ENCODE data around the gene CNTN6.
"Not testable (repeated sequence)": the region's sequence is repeated elsewhere in the genome, so short reads cannot be mapped to it uniquely, and the experiment has no call there.

Gene CNTN6

DNA sequence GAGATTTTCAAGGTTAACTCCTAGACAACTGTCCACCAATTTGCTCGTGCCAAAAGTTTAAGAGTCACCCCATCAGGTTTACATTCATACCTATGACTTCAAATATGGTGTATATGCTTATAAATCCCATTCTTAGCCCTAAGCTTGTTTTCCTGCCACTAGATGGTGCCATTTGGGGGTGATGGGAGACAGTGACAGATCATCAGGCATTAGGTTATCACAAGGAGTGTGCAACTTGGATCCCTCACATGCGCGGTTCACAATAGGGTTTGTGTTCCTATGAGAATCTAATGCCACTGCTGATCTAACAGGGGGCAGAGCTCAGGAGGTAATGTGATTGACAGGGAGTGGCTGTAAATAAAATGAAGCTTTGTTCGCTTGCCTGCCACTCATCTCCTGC is 182.7 kb downstream of the CNTN6 start:
- DNase-seq (ENCODE audit: low read depth in 2 of 2, low spot score in 1 of 2) = no peak

DNA sequence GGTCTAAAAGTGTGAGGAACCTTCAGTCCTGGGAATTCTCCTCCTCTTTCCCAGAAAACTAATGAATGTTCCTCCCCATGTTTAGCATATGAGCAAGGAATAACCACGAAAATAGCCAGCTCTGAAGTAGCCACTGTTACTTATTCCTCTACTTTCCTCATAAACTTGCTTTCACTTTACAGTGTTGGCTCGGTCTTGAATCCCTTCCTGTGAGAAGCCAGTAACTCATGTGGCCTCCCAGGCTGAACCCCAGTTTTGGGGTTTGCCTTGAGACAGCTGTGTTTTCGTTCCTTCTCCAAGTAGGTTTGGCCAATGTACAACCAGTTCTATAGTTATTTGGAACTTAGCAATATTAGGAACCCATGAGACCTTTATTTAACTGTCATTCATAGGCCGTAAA is 195.0 kb downstream of the CNTN6 start:
- no peak for DNase-seq (ENCODE audit: low read depth in 2 of 2, low spot score in 1 of 2)

DNA sequence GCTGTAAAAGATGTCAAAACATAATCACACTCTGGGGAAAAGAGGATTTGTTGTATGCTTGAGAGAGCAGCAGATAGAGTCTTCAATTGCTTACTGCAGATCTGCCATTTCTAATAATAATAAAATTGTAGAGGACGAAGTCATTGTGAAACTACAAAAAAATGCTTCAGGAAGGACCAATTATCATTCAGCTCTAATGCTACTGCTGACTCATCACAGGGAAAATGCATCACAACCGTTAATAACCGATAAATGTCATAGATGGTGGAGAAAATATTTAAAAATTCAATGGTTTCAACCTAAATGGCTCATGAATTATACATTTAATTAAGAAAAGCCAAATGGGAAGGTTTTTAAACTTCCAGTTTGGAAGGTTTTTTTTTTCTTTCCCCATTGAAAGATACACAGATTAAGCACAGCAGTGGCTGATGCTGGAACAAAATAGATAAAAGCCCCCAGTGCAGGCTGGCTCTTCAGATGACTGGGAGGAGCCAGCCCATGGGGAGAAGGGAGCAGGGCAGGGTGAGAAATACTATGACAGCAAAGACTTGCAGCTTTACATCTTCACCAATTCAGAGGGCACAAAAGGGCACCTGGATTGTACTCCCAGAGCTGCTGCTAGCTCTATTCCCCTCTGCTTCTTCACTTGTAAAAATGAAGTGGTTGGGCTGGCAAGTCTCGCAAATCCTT is 196.1 kb downstream of the CNTN6 start:
- no peak for DNase-seq (ENCODE audit: low read depth in 2 of 2, low spot score in 1 of 2)

DNA sequence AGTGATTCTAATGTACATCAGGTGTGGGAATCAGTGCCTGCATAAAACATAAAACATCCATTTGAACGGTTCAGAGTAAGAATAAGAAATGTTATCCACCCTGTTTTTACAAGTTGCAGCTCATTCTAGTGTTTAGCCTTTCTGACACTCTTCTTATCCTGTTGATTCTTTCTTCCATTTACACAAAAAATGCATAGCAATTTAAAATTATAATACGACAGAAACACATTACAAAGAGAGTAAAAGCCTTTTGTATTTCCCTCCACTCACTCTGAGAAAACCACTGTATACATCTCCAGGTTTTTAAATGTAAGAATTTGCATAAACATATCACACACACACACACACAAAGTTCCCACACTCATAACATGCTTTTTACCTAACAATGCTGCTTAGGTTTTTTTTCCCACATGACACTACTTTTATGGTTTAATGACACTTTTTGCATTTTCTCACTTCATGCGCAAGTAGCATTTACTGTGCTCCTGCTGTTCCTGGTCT is 199.8 kb downstream of the CNTN6 start:
- DNase-seq (ENCODE audit: low read depth in 2 of 2, low spot score in 1 of 2) = no peak

DNA sequence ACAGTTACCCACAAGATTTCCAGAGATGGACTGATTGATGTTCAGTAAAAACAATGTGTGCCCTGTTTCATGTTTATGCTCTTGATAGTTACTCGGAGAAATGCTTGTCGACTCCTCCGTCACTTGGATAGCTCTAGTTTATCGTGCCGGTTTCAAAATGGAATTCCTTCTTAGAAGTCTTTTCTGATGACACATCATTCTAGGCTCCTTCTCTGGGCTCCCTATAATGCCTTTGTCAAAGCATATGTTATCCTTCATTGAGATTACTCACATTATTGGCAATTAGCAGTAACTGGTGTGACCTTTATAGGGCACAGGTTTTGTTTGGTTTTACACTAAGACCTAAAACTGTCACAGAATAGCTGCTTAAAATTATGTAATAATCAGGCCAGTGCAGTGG is 201.8 kb downstream of the CNTN6 start:
- DNase-seq (ENCODE audit: low read depth in 2 of 2, low spot score in 1 of 2) = no peak

DNA sequence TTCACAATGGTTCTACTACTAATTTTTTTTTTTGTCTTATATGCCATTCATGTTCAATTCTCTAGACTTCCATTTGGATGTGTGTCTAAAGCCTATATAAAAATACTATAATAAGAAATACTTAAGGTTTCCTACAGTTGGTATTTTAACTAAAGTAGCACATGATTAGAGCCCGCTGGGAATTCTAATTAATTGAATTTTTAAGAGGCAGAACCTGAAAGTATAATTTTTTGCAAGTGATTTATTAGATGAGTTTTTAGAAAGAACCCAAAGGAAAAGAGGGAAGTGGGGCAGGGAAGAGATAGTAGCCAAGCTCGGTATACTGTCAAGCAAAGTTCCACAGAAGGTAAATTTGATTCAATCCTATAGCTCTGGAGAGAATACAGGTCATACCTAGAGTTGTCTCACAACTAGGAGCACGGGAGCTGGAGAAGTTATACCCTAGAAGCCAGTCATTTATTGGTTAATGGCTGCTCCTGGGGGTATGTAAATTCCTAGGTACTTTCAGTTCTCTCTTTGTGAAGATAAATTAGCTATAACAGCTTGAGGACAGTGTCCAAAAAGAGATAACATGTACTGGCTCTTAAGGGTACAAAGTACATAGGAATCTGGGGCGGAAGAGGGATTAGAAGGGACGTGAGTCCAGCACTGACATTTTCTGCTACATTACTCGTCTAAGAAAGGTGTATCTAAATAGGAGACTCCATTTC is 225.6 kb downstream of the CNTN6 start:
- no peak for DNase-seq (ENCODE audit: low read depth in 2 of 2, low spot score in 1 of 2)

DNA sequence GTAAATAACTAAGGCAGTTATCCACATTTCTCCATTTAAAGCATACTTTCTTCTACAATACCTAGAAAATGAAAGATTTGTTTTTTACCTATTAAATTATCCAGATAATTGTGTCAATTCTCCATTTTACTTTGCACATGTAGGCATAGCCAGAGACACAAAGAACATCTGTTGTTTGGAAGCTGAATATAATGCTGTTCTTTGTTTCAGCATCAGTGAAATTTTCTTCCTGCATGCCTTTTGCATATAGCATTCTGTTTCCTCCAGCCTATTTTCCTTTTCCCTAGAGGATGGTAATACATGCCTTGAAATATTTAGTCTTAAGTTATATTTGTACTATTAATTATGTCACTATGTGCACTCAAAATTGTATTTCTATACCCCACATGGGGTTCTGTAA is 233.7 kb downstream of the CNTN6 start:
- DNase-seq (ENCODE audit: low read depth in 2 of 2, low spot score in 1 of 2) = no peak

DNA sequence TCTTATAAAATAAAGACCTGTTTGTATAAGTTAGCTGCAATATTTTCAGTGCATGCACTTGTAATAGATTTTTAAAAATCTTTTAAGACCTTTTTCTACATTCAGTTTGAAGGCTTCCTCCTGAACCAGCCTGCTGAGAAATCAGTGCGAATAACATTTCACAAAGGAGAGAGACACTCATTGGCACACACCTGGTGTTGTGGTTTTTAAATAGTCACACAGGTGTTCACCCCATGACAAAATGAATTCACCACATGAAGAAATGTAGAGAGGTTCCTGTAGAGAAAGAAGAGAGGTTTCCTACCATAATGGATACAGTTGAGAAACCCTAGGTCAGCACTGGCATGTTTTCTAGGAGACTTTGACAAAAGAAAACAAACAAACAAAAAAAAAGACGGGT is 237.3 kb downstream of the CNTN6 start:
- no peak for DNase-seq (ENCODE audit: low read depth in 2 of 2, low spot score in 1 of 2)

DNA sequence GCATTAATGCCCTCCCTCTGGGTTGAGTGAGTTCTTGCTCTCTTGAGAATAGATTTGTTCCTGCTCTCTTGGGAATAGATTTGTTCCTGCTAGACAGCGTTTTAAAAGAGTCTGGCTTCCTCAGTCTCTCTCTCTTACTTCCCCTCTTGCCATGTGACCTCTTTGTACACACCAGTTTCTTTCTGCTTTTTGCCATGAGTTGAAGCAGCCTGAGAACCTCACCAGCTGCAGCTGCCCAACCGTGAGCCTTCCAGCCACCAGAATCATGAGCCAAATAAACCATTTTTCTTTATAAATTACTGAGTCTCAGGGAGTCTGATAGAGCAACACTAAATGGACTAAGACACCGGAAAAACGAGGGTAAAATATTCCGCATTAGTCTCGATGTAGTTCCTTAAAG is 253.6 kb downstream of the CNTN6 start:
- no peak for DNase-seq (ENCODE audit: low read depth in 2 of 2, low spot score in 1 of 2)

DNA sequence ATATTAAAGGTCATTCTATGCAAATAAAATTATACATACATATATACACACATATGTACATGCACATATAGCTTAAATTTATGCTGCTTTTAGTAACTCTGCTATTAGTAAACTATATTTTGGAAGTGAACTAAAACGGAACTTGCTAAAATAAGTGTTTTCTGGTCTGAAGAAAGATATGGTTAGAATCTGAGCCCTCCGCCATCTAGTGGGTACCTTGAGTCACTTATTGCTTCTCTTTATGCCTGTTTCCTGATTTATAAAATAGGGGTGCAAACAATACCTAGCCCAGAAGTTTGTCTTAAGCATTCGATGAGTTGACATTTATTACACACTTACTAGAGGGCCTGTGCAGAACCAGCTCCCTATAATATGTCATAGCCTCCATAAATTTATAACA is 255.7 kb downstream of the CNTN6 start:
- DNase-seq (ENCODE audit: low read depth in 2 of 2, low spot score in 1 of 2) = no peak

DNA sequence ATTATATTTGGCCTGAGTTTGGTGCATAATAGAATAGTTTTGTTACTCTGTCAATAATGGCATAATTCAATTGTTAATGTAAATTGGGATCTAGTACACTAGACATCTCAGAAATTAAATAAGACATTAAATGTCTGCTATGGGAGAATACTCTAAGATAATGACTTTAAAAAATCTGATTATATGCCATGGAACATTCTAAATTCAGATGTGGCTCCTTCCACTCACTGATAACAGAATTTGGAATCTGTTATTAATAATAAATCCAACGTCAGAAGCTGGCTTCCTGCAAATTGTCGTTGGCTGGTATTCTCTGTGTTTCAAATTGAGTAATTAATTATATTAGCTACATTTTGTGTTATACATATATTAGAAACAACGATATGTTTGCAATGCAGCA is 258.1 kb downstream of the CNTN6 start:
- DNase-seq (ENCODE audit: low read depth in 2 of 2, low spot score in 1 of 2) = no peak

DNA sequence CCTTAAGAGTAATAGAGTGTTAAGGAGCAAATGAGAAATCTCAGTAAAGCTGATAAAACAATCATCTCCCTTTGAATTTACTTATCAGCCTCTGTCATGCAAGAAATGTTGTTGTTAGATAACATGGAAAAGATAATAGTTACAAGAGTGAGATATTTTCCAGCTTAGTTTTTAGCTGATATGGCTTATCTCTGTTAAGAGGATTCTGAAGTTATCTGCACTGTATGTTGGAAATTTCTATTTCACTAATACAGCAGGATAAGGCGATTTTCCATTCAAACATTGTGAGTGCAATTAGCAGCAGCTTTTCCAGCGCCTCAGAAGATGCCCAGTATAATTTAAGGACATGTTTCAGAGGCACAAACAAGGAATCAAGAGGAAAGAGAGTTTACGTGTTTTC is 262.9 kb downstream of the CNTN6 start:
- DNase-seq (ENCODE audit: low read depth in 2 of 2, low spot score in 1 of 2) = no peak

DNA sequence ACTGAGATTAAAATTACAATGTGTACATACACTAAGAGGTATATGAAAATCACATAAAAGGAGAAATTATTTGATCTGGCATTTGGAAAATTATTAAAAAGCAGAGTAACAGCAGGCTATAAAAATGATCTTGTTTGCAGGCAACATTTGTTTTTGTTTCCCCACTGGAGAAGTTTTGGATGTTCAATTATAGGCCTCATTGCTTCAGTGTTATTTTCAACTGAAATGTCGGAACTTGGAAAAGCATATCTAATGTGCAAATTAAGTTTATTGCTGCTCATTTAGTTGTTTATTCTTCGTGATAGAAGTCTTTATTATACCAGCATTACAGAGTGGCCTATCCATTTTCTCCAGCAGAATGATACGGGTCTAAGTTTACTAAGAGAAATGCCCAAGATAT is 263.3 kb downstream of the CNTN6 start:
- DNase-seq (ENCODE audit: low read depth in 2 of 2, low spot score in 1 of 2) = no peak

DNA sequence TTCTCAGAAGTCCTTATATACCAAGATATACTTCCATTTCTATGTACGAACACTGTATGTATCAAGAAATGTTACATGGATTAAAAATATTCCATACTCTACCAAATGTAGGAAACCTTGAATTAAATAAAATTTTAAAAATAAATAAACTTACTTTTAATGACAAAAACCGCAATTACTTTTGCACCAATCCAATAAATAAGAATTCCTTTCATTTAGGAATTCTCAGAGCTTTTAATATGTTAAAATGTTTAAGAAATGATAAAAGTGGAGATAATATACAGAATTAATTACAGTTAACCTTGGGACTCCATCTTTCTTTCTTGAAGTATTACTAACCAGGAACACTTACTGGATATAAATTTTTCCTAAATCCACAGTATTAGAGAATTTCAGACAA is 272.7 kb downstream of the CNTN6 start:
- DNase-seq (ENCODE audit: low read depth in 2 of 2, low spot score in 1 of 2) = no peak

DNA sequence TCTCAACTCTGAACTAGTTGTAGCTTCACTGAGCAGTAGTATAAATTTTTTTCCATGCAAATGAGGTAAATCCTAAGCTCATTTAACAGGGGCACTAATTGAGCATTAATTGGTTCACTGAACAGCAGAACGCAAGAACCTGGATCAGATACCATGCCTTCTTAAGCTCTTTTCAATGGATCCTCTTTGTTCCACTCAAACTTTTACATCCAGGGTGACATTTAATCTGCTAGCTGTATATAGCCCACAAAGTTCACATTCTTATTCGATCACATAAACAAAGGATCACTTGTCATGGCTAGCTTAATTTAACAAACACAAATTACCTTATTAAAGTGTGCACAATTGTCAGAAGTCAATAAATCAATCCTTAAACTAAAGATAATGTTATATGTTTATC is 281.6 kb downstream of the CNTN6 start:
- DNase-seq (ENCODE audit: low read depth in 2 of 2, low spot score in 1 of 2) = no peak

DNA sequence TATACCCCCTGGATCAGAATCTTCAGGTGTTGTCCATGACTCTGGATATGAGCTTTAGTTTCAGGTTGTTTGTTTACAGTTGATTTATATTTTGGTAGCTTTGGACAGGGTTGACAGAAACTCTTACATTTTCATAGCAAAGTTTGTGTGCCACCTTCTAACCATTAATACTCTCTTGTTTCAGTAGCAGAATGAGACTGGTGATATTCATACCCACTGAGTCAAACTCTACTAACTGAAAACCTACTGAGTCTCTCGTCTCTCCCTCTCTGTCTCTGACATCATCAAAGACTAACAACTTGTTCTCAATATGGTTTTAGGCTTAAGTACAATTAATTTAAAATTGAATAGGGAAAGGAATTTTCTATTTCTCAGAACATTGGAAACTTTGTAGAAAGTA is 282.3 kb downstream of the CNTN6 start:
- DNase-seq (ENCODE audit: low read depth in 2 of 2, low spot score in 1 of 2) = no peak

DNA sequence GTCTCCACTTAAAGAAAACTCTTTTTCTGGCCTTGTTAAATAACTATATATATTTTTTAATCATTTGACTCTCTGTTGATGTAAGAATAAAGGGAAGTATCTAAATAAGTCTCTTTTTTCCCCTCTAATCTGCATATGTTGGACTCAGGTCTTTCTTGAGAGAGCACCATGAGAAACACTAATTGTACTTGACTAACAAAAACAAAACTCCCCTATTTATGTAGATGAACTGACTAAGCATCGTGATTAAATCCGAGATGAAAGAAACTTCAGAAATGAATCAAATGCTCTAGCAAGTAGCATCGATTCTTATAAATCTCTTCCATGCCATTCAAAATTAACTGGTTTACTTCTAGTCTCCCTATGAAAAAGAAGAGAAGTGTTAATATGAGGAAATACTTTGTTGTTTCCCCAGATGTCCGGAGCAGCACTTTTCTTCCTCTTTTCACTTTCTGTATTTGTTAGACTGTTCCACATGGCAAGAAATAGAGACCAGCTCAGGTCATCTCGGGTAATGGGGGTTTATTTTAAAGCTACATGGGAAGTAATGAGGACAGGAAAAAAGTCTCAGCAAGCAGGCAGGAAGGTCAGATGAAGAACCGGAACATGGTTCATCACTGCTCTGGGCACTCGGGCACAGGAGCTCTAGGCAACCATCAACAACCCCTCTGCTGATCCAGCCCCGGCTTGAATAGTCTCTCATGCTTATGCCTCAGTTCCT is 288.3 kb downstream of the CNTN6 start:
- no peak for DNase-seq (ENCODE audit: low read depth in 2 of 2, low spot score in 1 of 2)

DNA sequence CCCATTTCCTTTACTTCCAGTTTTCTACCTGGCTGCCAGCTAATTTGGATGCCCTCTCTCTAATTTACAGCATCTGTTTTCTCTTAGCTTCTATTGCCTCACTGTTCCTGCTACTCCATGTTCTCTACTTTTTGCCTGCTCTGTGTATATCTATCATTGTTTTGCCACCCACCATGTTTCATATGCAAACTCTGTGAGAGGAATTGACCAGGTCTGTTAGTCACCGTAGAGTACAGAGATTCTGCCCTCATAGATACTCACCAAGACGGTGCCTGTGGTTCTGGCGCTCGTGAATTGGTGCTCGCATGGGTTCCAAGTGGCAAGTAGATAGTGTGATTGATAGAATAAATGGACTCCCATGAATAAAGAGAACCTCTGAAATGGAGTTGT is 288.8 kb downstream of the CNTN6 start:
- DNase-seq (ENCODE audit: low read depth in 2 of 2, low spot score in 1 of 2) = no peak

DNA sequence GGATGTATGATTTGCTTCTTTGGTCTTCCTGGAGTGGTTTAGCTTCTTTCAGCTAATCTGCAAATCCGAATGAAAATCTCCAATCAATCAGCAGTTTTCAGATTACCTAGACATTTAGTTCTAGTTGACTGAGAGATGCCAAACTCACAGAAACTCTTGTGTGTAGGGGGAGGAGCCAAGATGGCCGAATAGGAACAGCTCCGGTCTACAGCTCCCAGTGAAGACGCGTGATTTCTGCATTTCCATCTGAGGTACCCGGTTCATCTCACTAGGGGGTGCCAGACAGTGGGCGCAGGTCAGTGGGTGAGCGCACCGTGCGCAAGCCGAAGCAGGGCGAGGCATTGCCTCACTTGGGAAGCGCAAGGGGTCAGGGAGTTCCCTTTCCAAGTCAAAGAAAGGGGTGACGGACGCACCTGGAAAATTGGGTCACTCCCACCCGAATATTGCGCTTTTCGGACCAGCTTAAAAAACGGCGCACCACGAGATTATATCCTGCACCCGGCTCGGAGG is 294.6 kb downstream of the CNTN6 start:
- DNase-seq (ENCODE audit: low read depth in 2 of 2, low spot score in 1 of 2) = not testable (repeated sequence)

DNA sequence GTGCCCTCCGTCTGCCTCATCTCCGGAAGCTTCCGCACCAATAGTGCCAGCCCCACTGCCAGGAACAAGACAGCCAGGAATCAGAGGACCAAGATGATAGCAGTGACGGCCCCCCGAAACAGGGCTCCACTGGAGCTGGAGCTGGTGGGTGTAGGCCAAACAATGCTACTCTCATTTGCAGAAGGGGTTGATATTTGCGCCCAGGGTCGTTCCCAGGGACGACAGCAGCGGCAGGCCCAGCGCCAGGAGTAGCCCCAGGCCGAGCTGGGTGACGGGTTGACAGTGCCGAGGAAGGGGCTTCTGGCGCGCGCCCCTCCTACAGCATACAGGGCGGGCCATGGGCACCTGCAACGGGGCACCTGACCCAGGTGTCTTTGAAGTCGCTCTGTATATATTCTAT is 301.4 kb downstream of the CNTN6 start:
- DNase-seq (ENCODE audit: low read depth in 2 of 2, low spot score in 1 of 2) = no peak

DNA sequence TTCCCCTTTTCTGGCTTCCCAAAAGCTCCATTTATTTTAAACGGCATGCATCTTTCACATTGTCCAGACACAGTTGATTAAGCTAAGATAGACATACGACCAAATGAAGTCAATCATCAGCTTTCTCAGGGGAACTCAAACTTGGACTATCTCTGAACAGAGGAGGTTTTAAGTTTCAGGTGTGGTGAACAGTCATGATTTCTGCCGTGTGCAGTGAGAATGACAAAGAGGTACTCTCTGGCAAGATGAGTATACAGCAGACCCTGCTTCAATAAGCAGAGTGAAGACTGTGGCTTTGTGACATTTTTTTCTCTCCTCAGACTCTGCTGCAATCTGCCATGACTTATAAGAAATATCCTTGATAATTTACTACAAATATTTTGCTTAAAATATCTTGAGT is 307.7 kb downstream of the CNTN6 start:
- DNase-seq (ENCODE audit: low read depth in 2 of 2, low spot score in 1 of 2) = no peak

All from stimulated activated CD8-positive, alpha-beta memory T cell treated with anti-CD3 and anti-CD28 coated beads, Interleukin-4, amount 100 ng/mL, for 1 hour (primary cell).